ENCODE measurements around the gene TRPV2.

Gene TRPV2

GRCh38 chr17:16407911-16408588 is 7.3 kb upstream of the TRPV2 start:
- peak; percentile 77 for DNase-seq

GRCh38 chr17:16417399-16417798 is 2.0 kb downstream of the TRPV2 start:
- DNase-seq = no peak

GRCh38 chr17:16417896-16418684 is 2.7 kb downstream of the TRPV2 start:
- DNase-seq = no peak

GRCh38 chr17:16418685-16419068 is 3.3 kb downstream of the TRPV2 start:
- DNase-seq = peak; percentile 40

GRCh38 chr17:16419074-16419928 is 3.9 kb downstream of the TRPV2 start:
- peak; percentile 87 for DNase-seq

- peak; percentile 81 for DNase-seq
Measured at GRCh38 chr17:16419929-16420271, 4.5 kb downstream of the TRPV2 start.

GRCh38 chr17:16422416-16422815 is 7.0 kb downstream of the TRPV2 start:
- DNase-seq = no peak

GRCh38 chr17:16423226-16423872 is 8.0 kb downstream of the TRPV2 start:
- no peak for DNase-seq

GRCh38 chr17:16425202-16425601 is 9.8 kb downstream of the TRPV2 start:
- no peak for DNase-seq

GRCh38 chr17:16425698-16426659 is 10.6 kb downstream of the TRPV2 start:
- DNase-seq = no peak

- no peak for DNase-seq
Measured at GRCh38 chr17:16427020-16427419, 11.6 kb downstream of the TRPV2 start.

- DNase-seq = peak; percentile 89
Measured at GRCh38 chr17:16428098-16428882, 12.9 kb downstream of the TRPV2 start.

- no peak for DNase-seq
Measured at GRCh38 chr17:16429083-16429482, 13.7 kb downstream of the TRPV2 start.

GRCh38 chr17:16430650-16431049 is 15.3 kb downstream of the TRPV2 start:
- DNase-seq = no peak

- no peak for DNase-seq
Measured at GRCh38 chr17:16432017-16432416, 16.6 kb downstream of the TRPV2 start.

- DNase-seq = no peak
Measured at GRCh38 chr17:16433514-16433913, 18.1 kb downstream of the TRPV2 start.

- DNase-seq = no peak
Measured at GRCh38 chr17:16434662-16435061, 19.3 kb downstream of the TRPV2 start.

- no peak for DNase-seq
Measured at GRCh38 chr17:16435925-16436886, 20.8 kb downstream of the TRPV2 start.

- no peak for DNase-seq
Measured at GRCh38 chr17:16437083-16437482, 21.7 kb downstream of the TRPV2 start.

- DNase-seq = no peak
Measured at GRCh38 chr17:16438173-16438556, 22.8 kb downstream of the TRPV2 start.
